ENCODE measurements around the gene ZNF425.

ZNF425 gene

DNA sequence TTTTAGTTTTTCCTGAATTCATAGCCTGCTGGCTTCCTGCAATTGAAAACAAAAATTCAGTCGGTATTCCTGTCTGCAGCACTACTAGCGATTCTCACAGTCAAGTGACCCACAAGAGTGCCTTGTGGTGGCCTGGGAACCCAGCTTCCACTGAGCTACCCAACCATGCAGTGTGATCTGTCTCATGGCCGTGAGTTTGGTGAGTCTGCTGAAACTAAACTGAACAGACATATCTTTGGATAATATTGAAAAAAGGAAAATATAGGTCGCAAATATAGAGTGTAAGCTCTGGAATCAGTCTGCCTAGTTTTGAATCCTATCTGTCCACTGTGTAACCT is 53.7 kb downstream of the ZNF425 start:
- Histone ChIP-seq H3K4me3 (ENCODE audit: low read length, poor library complexity, severe bottlenecking) (no peak overlapping the region), H4K20me1 (ENCODE audit: insufficient read depth, low read length, poor library complexity, severe bottlenecking) (no peaks in the 10 kb centered on the region), H3K4me2 (ENCODE audit: low read depth, low read length, poor library complexity, severe bottlenecking) (no peak overlapping the region), H2AFZ (ENCODE audit: low read length) (no peak overlapping the region), H3F3A (ENCODE audit: low read depth) (no peaks in the 10 kb centered on the region), H3K4me1 (ENCODE audit: insufficient read depth, low read length, poor library complexity, severe bottlenecking) (no peaks in the 10 kb centered on the region), H3K9ac (ENCODE audit: low read depth, low read length, poor library complexity, severe bottlenecking) (no peak overlapping the region), H3K79me2 (ENCODE audit: insufficient read depth, low read length) (no peaks in the 10 kb centered on the region), H3K27me3 (ENCODE audit: insufficient read depth, low read length, poor library complexity, severe bottlenecking) (no peaks in the 10 kb centered on the region), H3K9me3 (ENCODE audit: insufficient read depth, low read depth, low read length) (no peaks in the 10 kb centered on the region), H3K9me2 (replicated peaks; ENCODE audit: low read depth, low read length) (no peaks in the 10 kb centered on the region), H3K36me3 (ENCODE audit: insufficient read depth, low read length) (peaks cover 12% of the 10 kb centered on the region; the same call in 1 of the 2 replicates)
- no peak for TF ChIP-seq EZH2phosphoT487 (IDR thresholded peaks at IDR 0.05; ENCODE audit: borderline replicate concordance)
- TF ChIP-seq, protein P1, sequence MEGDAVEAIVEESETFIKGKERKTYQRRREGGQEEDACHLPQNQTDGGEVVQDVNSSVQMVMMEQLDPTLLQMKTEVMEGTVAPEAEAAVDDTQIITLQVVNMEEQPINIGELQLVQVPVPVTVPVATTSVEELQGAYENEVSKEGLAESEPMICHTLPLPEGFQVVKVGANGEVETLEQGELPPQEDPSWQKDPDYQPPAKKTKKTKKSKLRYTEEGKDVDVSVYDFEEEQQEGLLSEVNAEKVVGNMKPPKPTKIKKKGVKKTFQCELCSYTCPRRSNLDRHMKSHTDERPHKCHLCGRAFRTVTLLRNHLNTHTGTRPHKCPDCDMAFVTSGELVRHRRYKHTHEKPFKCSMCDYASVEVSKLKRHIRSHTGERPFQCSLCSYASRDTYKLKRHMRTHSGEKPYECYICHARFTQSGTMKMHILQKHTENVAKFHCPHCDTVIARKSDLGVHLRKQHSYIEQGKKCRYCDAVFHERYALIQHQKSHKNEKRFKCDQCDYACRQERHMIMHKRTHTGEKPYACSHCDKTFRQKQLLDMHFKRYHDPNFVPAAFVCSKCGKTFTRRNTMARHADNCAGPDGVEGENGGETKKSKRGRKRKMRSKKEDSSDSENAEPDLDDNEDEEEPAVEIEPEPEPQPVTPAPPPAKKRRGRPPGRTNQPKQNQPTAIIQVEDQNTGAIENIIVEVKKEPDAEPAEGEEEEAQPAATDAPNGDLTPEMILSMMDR (conservative IDR thresholded peaks at IDR 0.05; ENCODE audit: low read length) = no peak

DNA sequence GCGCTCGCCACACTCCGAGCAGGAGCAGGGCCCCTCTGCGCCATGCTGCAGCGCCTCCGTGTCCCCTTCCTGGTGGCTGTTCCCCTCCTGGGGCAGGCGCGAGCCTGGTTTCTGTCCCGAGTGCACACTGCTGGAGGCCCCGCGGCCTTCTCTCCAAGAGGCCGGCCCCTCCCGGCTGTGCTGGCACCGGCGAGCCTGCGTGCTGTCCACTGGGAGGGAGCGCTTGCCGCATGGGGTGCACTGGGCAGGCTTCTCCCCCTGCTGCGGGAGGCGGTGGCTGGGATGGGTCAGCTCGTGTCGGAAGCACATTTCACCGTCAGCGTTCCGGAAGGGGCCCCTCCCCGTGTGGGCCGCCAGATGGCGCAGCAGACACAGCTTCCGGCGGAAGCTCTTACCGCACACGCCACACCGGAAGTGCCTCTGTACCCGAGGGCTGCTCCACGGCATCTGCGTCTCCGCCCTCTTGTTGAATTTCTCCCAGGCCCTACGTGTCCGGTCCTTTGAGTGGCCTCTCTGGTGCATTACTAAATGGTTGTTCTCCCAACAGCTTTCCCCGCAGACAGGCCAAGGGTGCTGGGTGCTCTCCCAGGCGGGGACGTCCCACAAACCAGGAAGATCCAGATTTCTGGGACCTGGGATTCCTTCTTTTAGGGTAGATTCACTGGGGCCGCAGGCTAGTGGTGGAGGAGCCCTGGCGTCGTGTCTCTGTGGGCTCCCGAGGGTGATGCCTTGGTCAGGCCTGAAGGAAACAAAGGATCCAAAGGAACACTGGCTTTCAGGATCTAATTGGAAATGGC is 54.3 kb downstream of the ZNF425 start:
- H4K20me1 ChIP-seq (ENCODE audit: insufficient read depth, low read length, poor library complexity, severe bottlenecking) = no peaks in the 10 kb centered on the region
- H3K4me3 ChIP-seq (ENCODE audit: low read length, poor library complexity, severe bottlenecking) = no peak overlapping the region
- H3K36me3 ChIP-seq (ENCODE audit: insufficient read depth, low read length) = peaks cover 12% of the 10 kb centered on the region; the same call in 1 of the 2 replicates
- no peaks in the 10 kb centered on the region for H3K9me2 ChIP-seq (replicated peaks; ENCODE audit: low read depth, low read length)
- H3K4me2 ChIP-seq (ENCODE audit: low read depth, low read length, poor library complexity, severe bottlenecking) = no peak overlapping the region
- H2AFZ ChIP-seq (ENCODE audit: low read length) = no peak overlapping the region
- no peaks in the 10 kb centered on the region for H3K27me3 ChIP-seq (ENCODE audit: insufficient read depth, low read length, poor library complexity, severe bottlenecking)
- no peaks in the 10 kb centered on the region for H3F3A ChIP-seq (ENCODE audit: low read depth)
- no peak for TF ChIP-seq EZH2phosphoT487 (IDR thresholded peaks at IDR 0.05; ENCODE audit: borderline replicate concordance)
- TF ChIP-seq, protein P1 (conservative IDR thresholded peaks at IDR 0.05; ENCODE audit: low read length) = no peak
- H3K9ac ChIP-seq (ENCODE audit: low read depth, low read length, poor library complexity, severe bottlenecking) = no peak overlapping the region
- H3K4me1 ChIP-seq (ENCODE audit: insufficient read depth, low read length, poor library complexity, severe bottlenecking) = no peaks in the 10 kb centered on the region
- no peaks in the 10 kb centered on the region for H3K79me2 ChIP-seq (ENCODE audit: insufficient read depth, low read length)
- H3K9me3 ChIP-seq (ENCODE audit: insufficient read depth, low read depth, low read length) = no peaks in the 10 kb centered on the region

DNA sequence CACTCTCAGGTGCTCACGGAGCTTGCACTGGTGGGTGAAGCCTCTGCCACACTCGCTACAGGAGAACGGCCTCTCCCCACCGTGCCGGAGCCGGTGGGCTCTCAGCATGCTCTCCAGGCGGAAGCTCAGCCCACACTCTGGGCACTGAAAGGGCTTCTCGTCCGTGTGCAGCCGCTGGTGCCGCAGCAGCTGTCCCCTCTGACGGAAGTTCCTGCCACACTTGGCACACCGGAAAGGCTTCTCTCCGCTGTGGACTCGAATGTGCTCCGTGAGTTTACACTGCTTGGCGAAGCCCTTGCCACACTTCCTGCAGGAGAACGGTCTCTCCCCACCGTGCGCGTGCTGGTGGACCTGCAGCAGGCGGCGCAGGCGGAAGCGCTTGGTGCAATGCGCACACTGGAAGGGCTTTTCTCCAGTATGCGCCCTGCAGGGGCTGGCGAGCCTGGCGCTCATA is 54.9 kb downstream of the ZNF425 start:
- no peaks in the 10 kb centered on the region for H3K9me2 ChIP-seq (replicated peaks; ENCODE audit: low read depth, low read length)
- H3K4me1 ChIP-seq (ENCODE audit: insufficient read depth, low read length, poor library complexity, severe bottlenecking) = no peaks in the 10 kb centered on the region
- H3K79me2 ChIP-seq (ENCODE audit: insufficient read depth, low read length) = no peaks in the 10 kb centered on the region
- TF ChIP-seq, protein P1 (conservative IDR thresholded peaks at IDR 0.05; ENCODE audit: low read length) = no peak
- no peaks in the 10 kb centered on the region for H4K20me1 ChIP-seq (ENCODE audit: insufficient read depth, low read length, poor library complexity, severe bottlenecking)
- H3K27me3 ChIP-seq (ENCODE audit: insufficient read depth, low read length, poor library complexity, severe bottlenecking) = no peaks in the 10 kb centered on the region
- no peak overlapping the region for H3K9ac ChIP-seq (ENCODE audit: low read depth, low read length, poor library complexity, severe bottlenecking)
- no peaks in the 10 kb centered on the region for H3K9me3 ChIP-seq (ENCODE audit: insufficient read depth, low read depth, low read length)
- no peaks in the 10 kb centered on the region for H3F3A ChIP-seq (ENCODE audit: low read depth)
- H3K36me3 ChIP-seq (ENCODE audit: insufficient read depth, low read length) = peaks cover 12% of the 10 kb centered on the region; the same call in 1 of the 2 replicates
- no peak overlapping the region for H3K4me3 ChIP-seq (ENCODE audit: low read length, poor library complexity, severe bottlenecking)
- no peak overlapping the region for H3K4me2 ChIP-seq (ENCODE audit: low read depth, low read length, poor library complexity, severe bottlenecking)
- H2AFZ ChIP-seq (ENCODE audit: low read length) = no peak overlapping the region
